DND-41 (cell line): ENCODE results near the gene TPCN1.

ENCODE experiments used
- ATAC-seq: fragments of 200-7000 bp; cut with Tn5 transposase; 3 replicates; pipeline ENCODE4 v1.9.1; 2021; ENCODE audit warnings: low read depth; ENCODE audit not compliant: insufficient read depth
- DNase-seq: peaks from one replicate; pipeline ENCODE4 v3.0.0-alpha.2; 2020
- H2AFZ ChIP-seq: 2 replicates; pipeline ENCODE4 v1.6.0; 2012; ENCODE audit warnings: low read depth, low read length
- H3K27ac ChIP-seq: 2 replicates; pipeline ENCODE4 v1.5.1; 2012; ENCODE audit warnings: low read length, inconsistent platforms
- H3K27me3 ChIP-seq: fragments of 200-600 bp; sonication (generic); 2 replicates; pipeline ENCODE4 v1.6.0; 2012; ENCODE audit warnings: low read length, mild to moderate bottlenecking, inconsistent platforms; ENCODE audit not compliant: insufficient read depth, poor library complexity
- H3K36me3 ChIP-seq: 2 replicates; pipeline ENCODE4 v1.5.1; 2012; ENCODE audit warnings: low read length, inconsistent platforms; ENCODE audit not compliant: insufficient read depth
- H3K4me1 ChIP-seq: 2 replicates; pipeline ENCODE4 v1.5.1; 2012; ENCODE audit warnings: mild to moderate bottlenecking, low read length; ENCODE audit not compliant: insufficient read depth
- H3K4me2 ChIP-seq: 2 replicates; pipeline ENCODE4 v1.6.0; 2012; ENCODE audit warnings: mild to moderate bottlenecking, moderate library complexity, low read length, inconsistent platforms; ENCODE audit not compliant: insufficient read depth
- H3K4me3 ChIP-seq, 2 experiments: fragments of 200-600 bp in 1 of 2; shearing (Covaris generic) in 1 of 2; 2 replicates each; pipeline ENCODE4 v1.5.1; 2012 to 2016; ENCODE audit warnings: inconsistent platforms in 2 of 2, low read length in 2 of 2, mild to moderate bottlenecking in 2 of 2, low read depth in 1 of 2, moderate library complexity in 1 of 2
- H3K79me2 ChIP-seq: 2 replicates; pipeline ENCODE4 v1.6.0; 2012; ENCODE audit warnings: low read length, inconsistent platforms; ENCODE audit not compliant: insufficient read depth
- H3K9ac ChIP-seq: 2 replicates; pipeline ENCODE4 v1.6.0; 2012; ENCODE audit warnings: low read depth, mild to moderate bottlenecking, inconsistent platforms, low read length, moderate library complexity
- H3K9me3 ChIP-seq: 2 replicates; pipeline ENCODE4 v1.5.1; 2012; ENCODE audit warnings: low read length, moderate library complexity, mild to moderate bottlenecking, inconsistent platforms; ENCODE audit not compliant: insufficient read depth, severe bottlenecking
- H4K20me1 ChIP-seq: 2 replicates; pipeline ENCODE4 v1.6.0; 2012; ENCODE audit warnings: low read length; ENCODE audit not compliant: insufficient read depth
- CTCF ChIP-seq: IDR thresholded peaks from 2 replicates; pipeline ENCODE4 v1.5.1; 2012; ENCODE audit warnings: borderline replicate concordance, low read length, moderate library complexity, mild to moderate bottlenecking; ENCODE audit not compliant: poor library complexity, severe bottlenecking; ENCODE audit errors: extremely low read depth
- EZH2 ChIP-seq: IDR thresholded peaks from 3 replicates; pipeline ENCODE4 v1.6.1; 2012; ENCODE audit warnings: borderline replicate concordance, low read depth, mild to moderate bottlenecking, moderate library complexity, low read length, inconsistent platforms; ENCODE audit not compliant: severe bottlenecking

TPCN1 gene

GRCh38 chr12:113333418-113333750, 112.1 kb downstream of the TPCN1 start:
- Histone ChIP-seq H3K4me1 (peaks cover 32% of the 10 kb centered on the region), H3K27ac (peak overlapping the region; percentile 44), H3K4me3 (peak overlapping the region in 1 of 2 experiments; percentile 93; a peak in 3 of 4 replicates), H3K9ac (peak overlapping the region; percentile 64), H3K79me2 (peaks cover 14% of the 10 kb centered on the region), H3K9me3 (no peaks in the 10 kb centered on the region), H3K4me2 (peak overlapping the region; percentile 88), H2AFZ (no peak overlapping the region), H4K20me1 (peaks cover 14% of the 10 kb centered on the region), H3K36me3 (peaks cover 46% of the 10 kb centered on the region), H3K27me3 (no peaks in the 10 kb centered on the region)
- ATAC-seq: no peak
- TF ChIP-seq CTCF (no peak), EZH2 (no peak)
- DNase-seq: no peak

- H3K36me3 ChIP-seq: peaks cover 40% of the 10 kb centered on the region
- peak overlapping the region; percentile 64 for H3K9ac ChIP-seq
- peak overlapping the region; percentile 94 for H2AFZ ChIP-seq
- H3K9me3 ChIP-seq: no peaks in the 10 kb centered on the region
- DNase-seq (peak; percentile 28), ATAC-seq (peak; percentile 25)
- H3K79me2 ChIP-seq: peaks cover 14% of the 10 kb centered on the region
- H3K27me3 ChIP-seq: no peaks in the 10 kb centered on the region
- peaks cover 32% of the 10 kb centered on the region for H3K4me1 ChIP-seq
- peak overlapping the region; percentile 88 for H3K4me2 ChIP-seq
- H3K4me3 ChIP-seq: peak overlapping the region; percentile 73 to 93
- peaks cover 14% of the 10 kb centered on the region; the same call in 1 of the 2 replicates for H4K20me1 ChIP-seq
- no peak for TF ChIP-seq EZH2
- no peak for TF ChIP-seq CTCF
- H3K27ac ChIP-seq: peak overlapping the region; percentile 72
These were observed 112.9 kb downstream of the TPCN1 start for GRCh38 chr12:113333877-113334785.

GRCh38 chr12:113334786-113335539, 113.7 kb downstream of the TPCN1 start, which contains the start of gene SLC8B1:
TSS of gene SLC8B1 (minus strand) at chr12:113335109. CDS start at chr12:113332878, 2,231 bp downstream.
- Histone ChIP-seq H3K79me2 (peaks cover 14% of the 10 kb centered on the region), H3K4me1 (peaks cover 32% of the 10 kb centered on the region), H3K27ac (peak within 1 kb of the TSS; percentile 72), H3K27me3 (no peaks in the 10 kb centered on the region), H3K4me3 (peak within 1 kb of the TSS; percentile 73 to 93), H4K20me1 (peaks cover 14% of the 10 kb centered on the region; the same call in 1 of the 2 replicates), H3K4me2 (peak within 1 kb of the TSS; percentile 88), H2AFZ (peak within 1 kb of the TSS; percentile 94), H3K9me3 (no peaks in the 10 kb centered on the region), H3K9ac (peak within 1 kb of the TSS; percentile 64), H3K36me3 (peaks cover 32% of the 10 kb centered on the region)
- TF ChIP-seq CTCF: no peak
- peak; percentile 96 for ATAC-seq
- DNase-seq: peak; percentile 90
